Measurements from ENCODE around the gene SLAIN2.
"Not testable (repeated sequence)": the region's sequence is repeated elsewhere in the genome, so short reads cannot be mapped to it uniquely, and the experiment has no call there.

Gene SLAIN2

DNA sequence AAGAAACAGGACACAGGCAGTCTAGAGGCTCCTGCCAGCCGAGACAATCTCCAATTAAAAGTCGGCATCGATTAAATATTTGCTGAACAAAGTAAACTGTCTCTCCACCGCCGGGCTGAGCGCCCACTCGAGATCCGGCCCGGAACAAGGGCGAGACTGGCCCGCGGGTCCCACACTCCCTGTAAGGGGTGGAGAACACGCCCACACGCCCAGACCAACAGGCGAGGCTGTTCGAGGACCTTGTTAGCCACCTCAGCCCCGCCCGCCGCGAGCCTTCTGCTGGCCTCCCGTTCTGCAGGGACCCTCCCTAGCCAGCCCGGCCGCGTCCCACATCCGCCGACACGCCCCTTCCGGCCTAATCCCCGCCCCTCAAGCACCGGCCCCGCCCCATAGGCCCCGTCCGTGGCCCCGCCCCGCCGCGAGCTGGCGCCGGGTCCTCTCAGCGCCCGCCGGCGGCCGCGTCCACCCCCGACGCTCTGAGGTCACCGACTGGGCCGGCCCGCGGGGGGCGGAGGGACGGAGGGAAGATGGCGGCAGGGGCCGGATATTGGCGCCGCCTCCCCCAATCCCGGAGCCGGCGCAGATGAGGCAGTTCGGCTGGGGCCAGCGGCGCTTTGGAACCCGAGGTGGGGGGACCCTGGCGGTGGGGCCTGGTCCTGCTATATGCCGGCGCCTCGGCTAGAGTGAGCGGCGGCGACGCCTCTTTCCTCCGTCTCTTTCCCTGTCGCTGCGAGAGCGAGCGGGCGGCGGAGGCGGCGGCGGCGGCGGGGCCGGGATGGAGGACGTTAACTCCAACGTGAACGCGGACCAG lies at the start of gene SLAIN2:
Gene SLAIN2, plus strand, starts transcription at position 565 of the 811 bp plus-strand sequence. Its CDS starts 211 bp downstream, at position 776.
- peak; percentile 99 for DNase-seq

DNA sequence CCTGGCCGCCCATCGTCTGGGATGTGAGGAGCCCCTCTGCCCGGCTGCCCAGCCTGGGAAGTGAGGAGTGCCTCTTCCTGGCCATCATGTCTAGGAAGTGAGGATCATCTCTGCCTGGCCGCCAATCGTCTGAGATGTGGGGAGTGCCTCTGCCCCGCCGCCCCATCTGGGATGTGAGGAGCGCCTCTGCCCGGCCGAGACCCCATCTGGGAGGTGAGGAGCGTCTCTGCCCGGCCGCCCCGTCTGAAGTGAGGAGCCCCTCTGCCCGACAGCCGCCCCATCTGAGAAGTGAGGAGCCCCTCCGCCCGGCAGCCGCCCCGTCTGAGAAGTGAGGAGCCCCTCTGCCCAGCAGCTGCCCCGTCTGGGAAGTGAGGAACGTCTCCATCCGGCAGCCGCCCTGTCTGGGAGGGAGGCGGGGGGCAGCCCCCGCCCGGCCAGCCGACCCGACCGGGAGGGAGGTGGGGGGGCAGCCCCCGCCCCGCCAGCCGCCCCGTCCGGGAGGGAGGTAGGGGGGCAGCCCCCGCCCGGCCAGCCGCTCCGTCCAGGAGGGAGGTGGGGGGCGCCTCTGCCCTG lies 49.0 kb upstream of the SLAIN2 start:
- not testable (repeated sequence) for DNase-seq

DNA sequence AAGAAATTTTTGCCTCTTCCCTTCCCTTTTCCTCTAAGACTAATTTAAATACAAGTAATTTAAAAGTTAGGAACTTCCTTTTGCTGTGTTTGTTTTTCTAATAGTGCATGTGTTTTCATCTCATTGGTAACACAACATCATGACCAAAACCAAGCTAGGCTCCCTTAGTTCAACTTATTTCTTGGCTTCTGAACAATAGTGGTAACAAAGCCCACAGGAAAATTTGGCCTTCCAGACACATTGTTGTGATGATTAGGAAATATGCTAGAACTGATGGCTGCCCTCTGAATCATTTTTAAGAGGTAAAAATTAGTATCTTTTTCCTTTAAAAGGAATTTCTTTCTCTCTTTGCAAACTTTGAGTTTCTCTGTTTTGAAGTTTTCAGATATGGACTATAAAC lies 46.2 kb upstream of the SLAIN2 start:
- DNase-seq: no peak

DNA sequence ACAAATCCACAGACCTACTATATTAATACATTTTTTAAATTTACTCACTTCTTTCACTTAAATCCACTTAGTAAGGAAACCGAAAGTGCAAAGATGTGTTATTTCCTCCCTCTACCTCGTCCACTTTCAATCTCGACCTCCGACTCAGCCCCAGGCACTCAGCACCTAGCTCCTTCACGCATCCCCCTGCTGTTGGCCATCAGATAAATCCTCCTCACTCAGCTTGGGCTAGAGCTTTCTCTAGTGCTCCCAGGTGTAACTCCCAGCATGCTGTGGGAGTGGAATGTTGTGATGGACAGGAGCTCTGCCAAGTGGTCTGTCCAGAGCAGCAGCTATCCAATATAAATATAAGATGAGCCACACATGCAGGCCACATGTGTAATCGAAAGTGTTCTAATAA lies 45.0 kb upstream of the SLAIN2 start:
- peak; percentile 11 for DNase-seq

DNA sequence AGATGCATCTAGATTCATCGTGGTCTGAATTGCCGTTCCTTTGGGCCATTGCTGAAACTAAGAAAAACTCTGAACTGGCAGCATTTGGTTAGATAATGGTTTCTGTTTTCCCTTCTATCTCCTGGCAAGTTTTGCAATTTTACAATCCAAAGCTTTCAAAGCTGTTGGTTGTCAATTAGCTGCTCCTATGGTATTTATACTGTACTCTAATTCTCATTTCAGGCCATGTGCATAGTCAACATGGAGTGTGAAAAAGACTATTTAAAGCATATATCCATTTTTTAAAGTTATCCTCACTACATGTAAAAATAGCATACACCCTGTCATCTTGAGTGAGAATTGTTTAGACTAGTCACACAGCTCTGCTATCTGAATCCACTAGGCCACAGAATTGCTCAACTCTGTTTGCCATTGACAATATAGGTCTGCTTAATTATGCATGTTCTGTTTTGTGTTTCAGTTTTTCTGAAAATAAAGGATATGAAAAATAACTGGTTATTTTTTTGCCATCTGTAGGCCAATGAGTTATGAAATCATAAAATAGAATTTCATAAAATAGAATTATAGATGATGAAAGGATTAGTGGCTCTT lies 44.0 kb upstream of the SLAIN2 start:
- DNase-seq: no peak

DNA sequence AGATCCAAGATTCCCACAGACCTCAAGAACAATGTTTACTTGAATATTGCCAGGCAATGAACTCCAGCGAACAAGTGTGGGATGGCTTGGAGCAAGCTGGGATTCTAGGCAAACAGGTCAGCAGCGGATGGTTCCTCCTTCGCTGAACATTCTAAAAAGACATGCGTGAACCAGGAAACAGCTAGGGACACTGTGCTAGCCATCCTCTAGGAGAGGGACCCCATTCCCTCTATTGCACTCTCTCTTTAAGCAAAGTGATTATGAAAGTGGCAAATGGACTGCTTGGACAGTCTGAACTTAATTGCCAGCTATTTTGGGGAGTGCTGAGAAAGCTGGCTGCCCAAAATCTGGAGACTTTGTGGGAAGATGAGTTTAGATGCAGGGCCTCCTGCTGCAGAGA lies 41.8 kb upstream of the SLAIN2 start:
- DNase-seq: no peak

DNA sequence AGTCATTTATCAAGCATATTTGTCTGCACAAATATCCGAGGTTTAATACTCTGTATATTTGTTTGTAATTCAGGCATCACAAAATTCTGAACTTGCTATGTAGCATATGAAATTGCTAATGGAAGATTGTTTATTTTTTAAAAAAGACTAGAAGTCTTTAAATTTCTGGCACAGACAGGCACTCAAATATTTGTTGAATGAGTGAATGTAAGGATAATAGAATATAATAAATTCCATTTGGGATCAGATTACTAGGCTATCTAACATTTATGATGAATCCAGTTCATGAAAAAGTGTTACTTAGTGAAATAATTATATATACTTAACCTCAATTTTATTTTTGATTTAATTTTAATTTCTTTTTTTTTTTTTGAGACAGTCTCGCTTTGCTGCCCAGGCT lies 41.3 kb upstream of the SLAIN2 start:
- no peak for DNase-seq

DNA sequence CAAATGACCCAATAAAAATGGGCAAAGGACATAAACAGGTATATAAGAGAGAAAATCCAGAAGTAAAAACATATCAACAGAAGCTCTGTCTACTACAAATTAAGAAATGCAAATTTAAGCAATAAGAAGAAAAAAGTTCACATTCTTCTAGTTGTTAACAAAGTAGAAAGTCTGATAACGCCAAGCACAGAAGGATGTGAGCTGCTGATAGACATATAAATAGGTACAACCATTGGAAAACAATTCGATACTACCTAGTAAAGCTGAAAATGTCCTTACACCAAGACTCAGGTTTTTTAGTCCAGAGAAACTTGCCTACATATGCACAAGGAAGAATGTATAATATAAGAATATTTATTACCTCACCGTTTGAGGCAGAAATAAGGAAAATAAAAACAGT lies 35.8 kb upstream of the SLAIN2 start:
- no peak for DNase-seq

DNA sequence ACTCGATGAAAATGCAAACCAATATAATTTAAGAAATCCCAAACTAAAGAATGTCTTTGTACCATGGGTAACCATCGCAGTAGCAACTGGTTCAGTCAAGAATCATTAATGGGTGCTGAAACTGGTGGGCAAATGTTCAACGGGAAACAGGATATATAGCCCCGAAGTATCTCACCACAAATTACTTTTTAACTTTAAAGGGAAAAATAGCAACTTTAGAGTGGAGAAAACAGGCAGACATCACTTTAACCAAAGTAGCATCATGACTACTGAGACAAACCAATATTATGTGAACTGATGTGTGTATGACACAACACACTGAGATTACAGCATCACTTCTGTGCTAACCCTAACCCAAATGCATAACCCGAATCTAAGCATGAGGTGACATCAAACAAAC lies 33.8 kb upstream of the SLAIN2 start:
- no peak for DNase-seq

DNA sequence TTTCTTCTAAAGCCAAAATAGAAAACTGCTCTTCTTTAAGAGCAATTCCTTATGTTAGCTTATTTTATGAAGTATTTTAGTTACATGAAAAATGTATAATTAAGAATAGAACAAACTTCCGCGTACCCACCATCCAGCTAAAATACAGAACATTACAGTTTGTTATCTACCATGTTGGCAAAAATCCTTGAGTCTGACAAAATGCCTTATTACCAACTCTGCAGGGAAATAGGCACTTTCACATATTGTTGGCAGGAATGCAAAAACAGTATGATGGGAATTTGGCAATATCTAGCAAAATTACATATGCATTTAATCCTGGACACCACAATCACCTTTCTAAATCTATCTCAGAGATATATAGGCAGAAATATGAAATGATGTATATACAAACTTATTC lies 32.4 kb upstream of the SLAIN2 start:
- DNase-seq: no peak

DNA sequence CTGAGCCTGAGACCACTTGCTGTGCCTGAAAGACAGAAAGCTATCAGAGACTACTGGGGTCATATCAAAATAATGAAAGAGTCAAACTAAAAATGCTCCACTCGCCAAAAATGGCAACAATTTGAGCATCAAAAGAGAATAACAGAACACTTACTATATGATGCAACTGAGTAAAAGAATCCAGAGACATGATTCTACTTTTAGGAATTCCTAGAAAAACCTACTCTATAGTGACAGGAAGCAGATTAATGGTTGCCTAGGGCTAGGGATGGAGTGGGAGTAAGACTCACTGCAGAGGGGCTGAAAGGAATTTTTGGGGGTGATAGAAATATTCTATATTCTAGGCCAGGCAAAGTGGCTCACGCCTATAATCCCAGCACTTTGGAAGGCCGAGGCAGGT lies 29.4 kb upstream of the SLAIN2 start:
- DNase-seq: no peak

DNA sequence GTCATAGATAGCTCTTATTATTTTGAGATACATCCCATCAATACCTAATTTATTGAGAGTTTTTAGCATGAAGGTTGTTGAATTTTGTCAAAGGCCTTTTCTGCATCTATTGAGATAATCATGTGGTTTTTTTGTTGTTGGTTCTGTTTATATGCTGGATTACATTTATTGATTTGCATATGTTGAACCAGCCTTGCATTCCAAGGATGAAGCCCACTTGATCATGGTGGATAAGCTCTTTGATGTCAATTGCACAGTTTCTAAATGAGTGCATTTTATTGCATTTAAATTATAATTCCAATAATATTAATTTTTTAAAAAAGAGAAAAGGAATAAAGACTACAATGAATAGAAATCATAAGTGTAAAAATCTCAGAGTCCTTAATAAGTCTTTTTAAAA lies 26.6 kb upstream of the SLAIN2 start:
- not testable (repeated sequence) for DNase-seq

DNA sequence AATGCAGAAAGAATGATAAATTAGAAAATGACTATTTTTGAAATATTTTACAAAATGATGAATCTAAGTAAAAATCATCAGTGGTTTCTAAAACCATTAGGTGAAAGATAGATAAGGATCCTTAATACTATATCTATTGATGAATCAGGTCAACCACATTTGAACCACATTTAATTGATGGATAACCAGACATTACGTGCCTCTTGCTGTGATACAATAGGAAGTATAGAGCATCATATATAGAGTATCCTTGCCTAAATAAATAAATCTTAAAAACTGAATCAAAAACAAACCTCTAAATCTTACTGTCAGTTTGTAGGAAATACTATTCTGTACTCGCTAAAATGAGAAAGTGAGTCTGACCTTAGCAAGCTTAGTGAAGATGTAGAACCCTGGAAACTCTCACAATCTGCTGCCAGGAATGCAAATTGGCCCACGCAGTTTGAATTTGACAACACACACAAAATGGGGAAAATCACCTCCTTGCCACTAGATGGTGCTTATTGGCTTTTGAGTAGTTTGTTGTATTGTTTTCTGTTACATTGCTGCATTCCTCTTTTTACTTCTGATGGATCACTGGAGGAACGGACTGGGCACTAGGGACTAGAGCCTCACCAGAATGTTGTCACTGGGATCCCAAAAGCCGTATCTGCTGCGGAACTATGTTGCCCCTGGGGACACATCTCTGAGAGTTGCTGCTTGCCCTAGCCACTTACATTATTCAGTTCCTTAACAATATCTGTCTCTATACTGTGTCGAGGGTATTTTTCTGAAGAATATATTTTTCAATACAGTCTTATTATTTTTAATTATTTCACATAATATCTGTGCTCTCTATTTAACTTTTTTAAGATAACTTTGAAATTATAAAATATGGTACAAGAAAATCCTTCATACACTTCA lies 25.4 kb upstream of the SLAIN2 start:
- peak; percentile 44 for DNase-seq

DNA sequence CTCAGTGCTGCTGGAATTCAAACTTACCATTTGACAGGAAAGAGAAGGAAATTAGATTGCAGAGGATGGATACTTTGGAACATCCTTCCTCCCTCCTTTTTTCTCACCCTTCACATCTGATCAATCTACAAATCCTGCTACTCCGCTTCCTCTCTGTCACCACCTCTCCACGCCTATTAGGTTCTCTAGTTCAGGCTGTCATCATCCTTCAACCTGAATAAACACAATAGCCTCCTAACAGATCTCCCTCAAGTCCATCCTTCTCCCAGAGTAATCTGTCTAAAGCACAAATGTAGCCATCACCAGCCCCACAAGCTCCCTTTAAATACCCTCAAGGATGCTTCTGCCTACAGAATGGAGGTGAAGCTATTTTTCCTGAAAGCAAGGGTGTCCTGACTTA lies 20.0 kb upstream of the SLAIN2 start:
- no peak for DNase-seq

DNA sequence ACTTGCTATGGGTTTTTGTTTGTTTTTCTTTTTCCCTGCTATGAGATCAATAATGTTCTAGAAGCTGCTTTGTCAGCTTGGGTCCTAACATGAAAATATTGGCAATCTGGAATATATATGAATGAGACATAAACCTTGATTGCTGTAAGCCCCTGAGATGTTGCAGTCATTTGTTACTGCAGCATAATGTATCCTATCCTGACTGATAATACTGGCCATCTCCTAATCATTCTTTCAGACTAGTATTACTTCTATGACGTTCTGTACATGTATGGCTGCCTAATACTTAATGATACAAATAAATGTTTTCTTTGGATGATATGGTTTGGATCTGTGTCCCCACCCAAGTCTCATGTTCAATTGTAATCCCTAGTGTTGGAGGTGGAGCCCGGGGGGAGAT lies 19.3 kb upstream of the SLAIN2 start:
- DNase-seq: no peak

DNA sequence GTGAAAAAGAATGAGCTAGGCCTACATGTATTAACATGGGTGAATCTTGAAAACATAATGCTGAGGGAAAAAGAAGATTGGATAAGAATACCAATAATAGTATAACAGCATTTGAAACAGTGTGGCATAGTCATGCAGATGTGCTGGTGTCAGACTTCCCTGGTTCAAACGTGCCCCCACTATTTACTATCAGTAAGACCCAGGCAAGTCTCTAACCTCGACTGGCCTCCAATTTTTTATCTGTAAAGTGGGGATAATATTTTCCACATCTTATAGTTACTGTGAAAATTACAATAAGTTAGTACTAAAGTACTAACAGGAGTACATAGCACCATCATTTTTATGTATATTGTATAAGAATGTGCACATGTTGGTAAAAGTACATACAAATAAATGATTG lies 17.0 kb upstream of the SLAIN2 start:
- DNase-seq: no peak

DNA sequence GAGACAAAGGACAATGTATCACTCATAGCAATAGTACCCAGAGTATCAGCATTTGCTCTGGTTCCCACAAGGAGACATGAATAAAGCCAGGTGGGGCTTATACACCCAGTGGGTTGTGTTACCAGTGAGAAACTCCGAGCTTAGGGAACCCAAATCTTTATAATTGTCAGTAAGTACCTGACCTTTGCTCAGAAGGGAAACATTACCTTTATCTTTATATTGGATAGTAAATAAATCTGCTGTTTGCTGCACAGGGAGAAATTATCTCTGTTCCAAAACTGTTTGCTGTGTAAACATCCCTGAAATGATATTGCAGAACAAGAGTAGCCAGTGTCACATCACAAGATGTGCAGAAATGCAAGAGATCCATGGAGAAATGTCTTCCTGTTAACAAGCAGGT lies 12.1 kb upstream of the SLAIN2 start:
- no peak for DNase-seq

DNA sequence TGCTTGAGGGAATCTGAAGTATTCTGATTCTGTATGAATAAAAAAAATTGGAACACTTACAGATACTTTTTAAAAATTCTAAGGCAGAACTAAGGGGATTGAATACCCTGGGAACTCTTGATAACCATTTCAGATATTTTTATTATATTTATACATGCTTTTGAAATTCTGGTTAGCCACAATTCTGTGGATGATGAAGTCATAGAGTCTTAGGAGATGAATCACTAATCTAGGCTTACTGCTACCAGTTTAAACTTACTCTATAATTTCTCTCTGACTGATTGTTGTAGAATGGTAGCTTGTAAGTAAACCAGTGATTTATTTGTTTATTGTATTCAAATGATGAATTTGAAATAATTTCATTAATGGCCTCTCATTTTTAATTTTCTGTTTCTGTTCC lies 11.4 kb upstream of the SLAIN2 start:
- no peak for DNase-seq

DNA sequence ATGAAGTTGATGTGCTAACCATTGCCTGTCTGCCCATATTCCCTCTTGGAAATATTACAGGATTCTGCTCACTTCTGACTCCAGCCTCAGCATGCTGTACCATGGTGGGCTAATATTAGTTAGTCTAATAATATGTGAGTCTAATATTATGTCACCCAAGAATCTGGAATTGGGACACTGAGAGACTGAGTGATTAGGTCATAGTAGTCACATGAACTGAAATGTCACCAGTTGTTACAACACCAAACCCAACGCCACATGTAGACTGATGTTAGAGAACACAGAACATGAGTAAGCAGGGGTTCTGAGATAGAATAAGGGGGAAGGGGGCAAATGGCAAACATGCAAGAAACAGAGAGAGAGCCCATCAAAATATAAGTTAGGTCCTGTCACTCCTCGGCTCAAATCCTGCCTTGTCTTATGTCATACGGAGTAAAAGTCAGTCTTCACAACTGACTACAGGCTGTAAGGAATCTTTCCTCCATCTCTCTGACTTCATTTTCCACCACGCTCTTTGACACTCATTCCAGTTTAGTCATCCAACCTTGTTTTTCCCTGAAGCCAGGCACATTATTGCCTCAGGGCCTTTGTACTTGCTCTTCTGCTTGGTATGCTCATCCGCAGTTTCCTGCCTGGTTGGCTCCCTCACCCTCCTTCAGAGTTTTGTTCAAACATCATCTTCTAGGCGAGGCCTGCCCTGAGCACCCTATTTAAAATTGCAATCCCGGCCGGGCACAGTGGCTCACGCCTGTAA lies 9.6 kb upstream of the SLAIN2 start:
- no peak for DNase-seq

DNA sequence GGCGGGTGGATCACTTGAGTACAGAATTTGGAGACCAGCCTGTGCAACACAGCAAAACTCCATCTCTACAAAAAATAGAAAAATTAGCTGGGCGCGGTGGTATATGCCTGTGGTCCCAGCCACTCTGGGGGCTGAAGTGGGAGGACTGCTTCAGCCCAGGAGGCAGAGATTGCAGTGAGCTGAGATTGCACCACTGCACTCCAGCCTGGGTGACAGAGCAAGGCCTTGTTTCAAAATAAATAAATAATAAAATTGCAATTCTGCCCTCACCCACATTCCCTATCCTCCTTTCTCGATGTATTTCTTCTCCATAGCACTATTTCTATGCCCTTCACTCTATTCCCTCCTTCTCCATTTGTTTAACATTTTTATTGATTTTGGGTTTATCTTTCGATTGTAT lies 8.7 kb upstream of the SLAIN2 start:
- no peak for DNase-seq

DNA sequence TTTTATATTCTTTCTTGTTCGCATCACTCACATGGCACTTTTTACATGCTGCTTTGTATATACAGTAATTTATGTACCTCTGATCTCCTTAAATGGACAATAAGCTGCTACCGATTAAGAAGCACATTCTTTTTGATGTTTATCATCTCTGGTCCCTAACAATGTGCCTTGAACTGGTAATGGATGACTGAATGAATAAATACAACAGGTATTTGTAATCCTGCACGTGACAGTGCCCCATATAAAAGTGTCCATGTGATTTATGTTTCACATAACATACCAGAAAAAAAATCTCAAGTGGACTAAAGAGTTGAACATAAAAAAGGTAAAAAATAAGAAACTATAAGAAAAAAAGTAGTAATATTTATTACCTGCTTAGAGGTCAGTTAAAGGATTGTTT lies 7.7 kb upstream of the SLAIN2 start:
- no peak for DNase-seq

DNA sequence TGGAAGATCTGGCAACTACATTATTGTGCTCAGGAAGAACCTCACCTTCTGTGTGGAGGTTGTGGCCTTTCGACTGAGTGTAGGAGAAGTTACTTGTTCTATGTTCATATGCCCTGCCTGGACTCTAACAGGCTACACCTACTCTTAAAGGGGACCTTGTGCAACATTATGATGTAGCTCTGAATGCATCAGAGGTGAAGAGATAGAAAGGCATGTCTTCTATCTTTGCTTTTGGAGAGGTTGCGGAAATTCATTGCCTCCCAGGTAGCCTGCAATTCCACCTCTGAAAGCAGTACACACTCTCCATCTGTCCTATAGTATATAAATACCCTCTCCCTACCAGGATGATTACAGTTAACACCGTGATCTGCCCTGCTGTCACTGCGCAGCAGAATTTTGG lies 7.1 kb upstream of the SLAIN2 start:
- no peak for DNase-seq
